WTC11 (cell line): Measurements from ENCODE around the gene HLCS. TPM values are rescaled to one million over a fixed set of nuclear protein-coding genes. Genes with fewer than 3 reads are reported as not detected.

Source experiments
- ATAC-seq: fragments of 200-7000 bp; cut with Tn5 transposase; 2 replicates; pipeline ENCODE4 v1.10.0; 2021; ENCODE audit warnings: mild to moderate bottlenecking, moderate library complexity
- CTCF ChIA-PET: fragments of 300-600 bp; sonication (Branson Sonifier 250); formaldehyde crosslinking; loops from one replicate; lab custom pipeline; 2021; ENCODE audit warnings: antibody characterized with exemption; lab: Charles Lee
- POLR2A ChIA-PET: fragments of 350-600 bp; sonication (Branson Sonifier 250); formaldehyde crosslinking; loops from one replicate; lab custom pipeline; 2021; ENCODE audit warnings: antibody characterized with exemption; lab: Charles Lee
- DNase-seq: peaks from one replicate; pipeline ENCODE4 v3.0.0; 2021; ENCODE audit warnings: low spot score
- H3K27ac Mint-ChIP-seq: 2 replicates; pipeline ENCODE4 v1.8.0; 2021; ENCODE audit warnings: mixed read lengths
- H3K27me3 Mint-ChIP-seq: 2 replicates; pipeline ENCODE4 v1.8.0; 2021; ENCODE audit warnings: low read depth, mild to moderate bottlenecking, moderate library complexity, mixed read lengths
- H3K36me3 Mint-ChIP-seq: 2 replicates; pipeline ENCODE4 v1.8.0; 2021; ENCODE audit warnings: mixed read lengths
- H3K4me1 Mint-ChIP-seq: 2 replicates; pipeline ENCODE4 v1.8.0; 2022; ENCODE audit warnings: mixed read lengths
- H3K4me3 Mint-ChIP-seq: 2 replicates; pipeline ENCODE4 v1.8.0; 2021; ENCODE audit warnings: mild to moderate bottlenecking, moderate library complexity, mixed read lengths
- H3K9me3 Mint-ChIP-seq: 2 replicates; pipeline ENCODE4 v1.8.0; 2021; ENCODE audit warnings: mixed read lengths
- ATF2 ChIP-seq: sonication (generic); formaldehyde crosslinking; IDR thresholded peaks from 2 replicates; pipeline ENCODE4 v1.8.1; 2022; ENCODE audit warnings: low read depth, missing genetic modification reagents, borderline replicate concordance
- CBFB ChIP-seq: sonication (generic); formaldehyde crosslinking; IDR thresholded peaks from 2 replicates; pipeline ENCODE4 v1.8.1; 2022; ENCODE audit warnings: mild to moderate bottlenecking, low read depth, missing genetic modification reagents
- CREB1 ChIP-seq: sonication (generic); formaldehyde crosslinking; IDR thresholded peaks from 2 replicates; pipeline ENCODE4 v1.8.0; 2023; ENCODE audit warnings: mild to moderate bottlenecking, missing genetic modification reagents
- ELF4 ChIP-seq: sonication (generic); formaldehyde crosslinking; IDR thresholded peaks from 2 replicates; pipeline ENCODE4 v1.8.1; 2022; ENCODE audit warnings: low read depth, mild to moderate bottlenecking, moderate library complexity, missing genetic modification reagents
- ETV6 ChIP-seq: sonication (generic); formaldehyde crosslinking; IDR thresholded peaks from 2 replicates; pipeline ENCODE4 v1.8.1; 2022; ENCODE audit warnings: mild to moderate bottlenecking, missing genetic modification reagents
- GRHL2 ChIP-seq: fragments of 250-450 bp; sonication (Bioruptor Pico); IDR thresholded peaks from 2 replicates; pipeline ENCODE4 v1.8.0; 2022; ENCODE audit warnings: mild to moderate bottlenecking, moderate library complexity; ENCODE audit not compliant: insufficient replicate concordance, severe bottlenecking
- MYBL2 ChIP-seq: sonication (generic); formaldehyde crosslinking; IDR thresholded peaks from 2 replicates; pipeline ENCODE4 v1.8.1; 2023; ENCODE audit warnings: mild to moderate bottlenecking, moderate library complexity, missing genetic modification reagents
- NFE2L1 ChIP-seq: sonication (generic); formaldehyde crosslinking; IDR thresholded peaks from 2 replicates; pipeline ENCODE4 v1.8.1; 2023; ENCODE audit warnings: missing genetic modification reagents
- STAT6 ChIP-seq: sonication (generic); formaldehyde crosslinking; conservative IDR thresholded peaks from 2 replicates; pipeline ENCODE4 v1.8.1; 2023; ENCODE audit warnings: mild to moderate bottlenecking, low read depth, missing genetic modification reagents, moderate library complexity
- USF2 ChIP-seq: sonication (generic); formaldehyde crosslinking; IDR thresholded peaks from 2 replicates; pipeline ENCODE4 v1.8.1; 2023; ENCODE audit warnings: mild to moderate bottlenecking, missing genetic modification reagents, moderate library complexity
- ZBTB21 ChIP-seq: sonication (generic); formaldehyde crosslinking; IDR thresholded peaks from 2 replicates; pipeline ENCODE4 v1.8.1; 2023; ENCODE audit warnings: mild to moderate bottlenecking, missing genetic modification reagents, borderline replicate concordance
- ZMAT4 ChIP-seq: fragments of 250-450 bp; sonication (Bioruptor Pico); IDR thresholded peaks from 2 replicates; pipeline ENCODE4 v1.9.0; 2021; ENCODE audit warnings: mild to moderate bottlenecking
- ZNF138 ChIP-seq: sonication (generic); formaldehyde crosslinking; conservative IDR thresholded peaks from 2 replicates; pipeline ENCODE4 v1.8.1; 2022; ENCODE audit warnings: mild to moderate bottlenecking, moderate library complexity, missing genetic modification reagents
- ZNF423 ChIP-seq: fragments of 250-450 bp; sonication (Bioruptor Pico); IDR thresholded peaks from 2 replicates; pipeline ENCODE4 v2.1.2; 2022; ENCODE audit warnings: mild to moderate bottlenecking, moderate library complexity
- total RNA-seq: library from RNA; stranded (reverse); gene quantifications from 3 replicates; pipeline ENCODE4 v1.2.3, GENCODE V29; 2021
- TF ChIP-seq, protein P1 (sequence below): sonication (generic); formaldehyde crosslinking; IDR thresholded peaks from 2 replicates; pipeline ENCODE4 v1.8.1; 2022; ENCODE audit warnings: low read depth, mild to moderate bottlenecking, moderate library complexity, missing genetic modification reagents, borderline replicate concordance
- TF ChIP-seq, protein P2 (sequence below): sonication (generic); formaldehyde crosslinking; IDR thresholded peaks from 2 replicates; pipeline ENCODE4 v1.8.0; 2022; ENCODE audit warnings: missing genetic modification reagents
- TF ChIP-seq, protein P3 (sequence below): fragments of 250-450 bp; sonication (Bioruptor Pico); IDR thresholded peaks from 2 replicates; pipeline ENCODE4 v1.9.0; 2021; ENCODE audit warnings: mild to moderate bottlenecking
- TF ChIP-seq, protein P4 (sequence below): sonication (generic); formaldehyde crosslinking; IDR thresholded peaks from 2 replicates; pipeline ENCODE4 v1.8.1; 2023; ENCODE audit warnings: mild to moderate bottlenecking, missing genetic modification reagents
- TF ChIP-seq, protein P5 (sequence below): sonication (generic); formaldehyde crosslinking; IDR thresholded peaks from 2 replicates; pipeline ENCODE4 v1.8.0; 2023; ENCODE audit warnings: mild to moderate bottlenecking, missing genetic modification reagents

The HLCS gene
- total RNA-seq, 1 experiment from 2014 or later, result 9.3 TPM

- peaks cover 65% of the 10 kb centered on the region for H3K27me3 Mint-ChIP-seq
- H3K27ac Mint-ChIP-seq, result no peak overlapping the region
- H3K36me3 Mint-ChIP-seq, result no peaks in the 10 kb centered on the region
- CTCF ChIA-PET, result interaction anchor here (0.5 kb wide), 1 partner anchor 229 kb away, joined by 3 read pairs; no protein-coding TSS in a partner anchor
- no peaks in the 10 kb centered on the region for H3K9me3 Mint-ChIP-seq
- ATAC-seq, result no peak
- POLR2A ChIA-PET, result no interaction called here
- H3K4me1 Mint-ChIP-seq, result peaks cover 34% of the 10 kb centered on the region
- no peak overlapping the region for H3K4me3 Mint-ChIP-seq
- no peak for DNase-seq
- TF ChIP-seq, protein P1, sequence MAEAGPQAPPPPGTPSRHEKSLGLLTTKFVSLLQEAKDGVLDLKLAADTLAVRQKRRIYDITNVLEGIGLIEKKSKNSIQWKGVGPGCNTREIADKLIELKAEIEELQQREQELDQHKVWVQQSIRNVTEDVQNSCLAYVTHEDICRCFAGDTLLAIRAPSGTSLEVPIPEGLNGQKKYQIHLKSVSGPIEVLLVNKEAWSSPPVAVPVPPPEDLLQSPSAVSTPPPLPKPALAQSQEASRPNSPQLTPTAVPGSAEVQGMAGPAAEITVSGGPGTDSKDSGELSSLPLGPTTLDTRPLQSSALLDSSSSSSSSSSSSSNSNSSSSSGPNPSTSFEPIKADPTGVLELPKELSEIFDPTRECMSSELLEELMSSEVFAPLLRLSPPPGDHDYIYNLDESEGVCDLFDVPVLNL (CRISPR knock-in tag), result no peak
- TF ChIP-seq ZBTB21, result no peak
- TF ChIP-seq ETV6 (CRISPR knock-in tag), result no peak
- TF ChIP-seq ZNF138 (CRISPR knock-in tag), result no peak
- no peak for TF ChIP-seq ZNF423 (CRISPR knock-in tag)
- no peak for TF ChIP-seq ZMAT4 (CRISPR knock-in tag)
- TF ChIP-seq ELF4 (CRISPR knock-in tag), result no peak
- no peak for TF ChIP-seq CBFB
- TF ChIP-seq, protein P2, sequence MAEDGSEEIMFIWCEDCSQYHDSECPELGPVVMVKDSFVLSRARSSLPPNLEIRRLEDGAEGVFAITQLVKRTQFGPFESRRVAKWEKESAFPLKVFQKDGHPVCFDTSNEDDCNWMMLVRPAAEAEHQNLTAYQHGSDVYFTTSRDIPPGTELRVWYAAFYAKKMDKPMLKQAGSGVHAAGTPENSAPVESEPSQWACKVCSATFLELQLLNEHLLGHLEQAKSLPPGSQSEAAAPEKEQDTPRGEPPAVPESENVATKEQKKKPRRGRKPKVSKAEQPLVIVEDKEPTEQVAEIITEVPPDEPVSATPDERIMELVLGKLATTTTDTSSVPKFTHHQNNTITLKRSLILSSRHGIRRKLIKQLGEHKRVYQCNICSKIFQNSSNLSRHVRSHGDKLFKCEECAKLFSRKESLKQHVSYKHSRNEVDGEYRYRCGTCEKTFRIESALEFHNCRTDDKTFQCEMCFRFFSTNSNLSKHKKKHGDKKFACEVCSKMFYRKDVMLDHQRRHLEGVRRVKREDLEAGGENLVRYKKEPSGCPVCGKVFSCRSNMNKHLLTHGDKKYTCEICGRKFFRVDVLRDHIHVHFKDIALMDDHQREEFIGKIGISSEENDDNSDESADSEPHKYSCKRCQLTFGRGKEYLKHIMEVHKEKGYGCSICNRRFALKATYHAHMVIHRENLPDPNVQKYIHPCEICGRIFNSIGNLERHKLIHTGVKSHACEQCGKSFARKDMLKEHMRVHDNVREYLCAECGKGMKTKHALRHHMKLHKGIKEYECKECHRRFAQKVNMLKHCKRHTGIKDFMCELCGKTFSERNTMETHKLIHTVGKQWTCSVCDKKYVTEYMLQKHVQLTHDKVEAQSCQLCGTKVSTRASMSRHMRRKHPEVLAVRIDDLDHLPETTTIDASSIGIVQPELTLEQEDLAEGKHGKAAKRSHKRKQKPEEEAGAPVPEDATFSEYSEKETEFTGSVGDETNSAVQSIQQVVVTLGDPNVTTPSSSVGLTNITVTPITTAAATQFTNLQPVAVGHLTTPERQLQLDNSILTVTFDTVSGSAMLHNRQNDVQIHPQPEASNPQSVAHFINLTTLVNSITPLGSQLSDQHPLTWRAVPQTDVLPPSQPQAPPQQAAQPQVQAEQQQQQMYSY (CRISPR knock-in tag), result no peak
- no peak for TF ChIP-seq GRHL2 (CRISPR knock-in tag)
- no peak for TF ChIP-seq NFE2L1
- TF ChIP-seq STAT6 (CRISPR knock-in tag), result no peak
- TF ChIP-seq MYBL2 (CRISPR knock-in tag), result no peak
- TF ChIP-seq, protein P3, sequence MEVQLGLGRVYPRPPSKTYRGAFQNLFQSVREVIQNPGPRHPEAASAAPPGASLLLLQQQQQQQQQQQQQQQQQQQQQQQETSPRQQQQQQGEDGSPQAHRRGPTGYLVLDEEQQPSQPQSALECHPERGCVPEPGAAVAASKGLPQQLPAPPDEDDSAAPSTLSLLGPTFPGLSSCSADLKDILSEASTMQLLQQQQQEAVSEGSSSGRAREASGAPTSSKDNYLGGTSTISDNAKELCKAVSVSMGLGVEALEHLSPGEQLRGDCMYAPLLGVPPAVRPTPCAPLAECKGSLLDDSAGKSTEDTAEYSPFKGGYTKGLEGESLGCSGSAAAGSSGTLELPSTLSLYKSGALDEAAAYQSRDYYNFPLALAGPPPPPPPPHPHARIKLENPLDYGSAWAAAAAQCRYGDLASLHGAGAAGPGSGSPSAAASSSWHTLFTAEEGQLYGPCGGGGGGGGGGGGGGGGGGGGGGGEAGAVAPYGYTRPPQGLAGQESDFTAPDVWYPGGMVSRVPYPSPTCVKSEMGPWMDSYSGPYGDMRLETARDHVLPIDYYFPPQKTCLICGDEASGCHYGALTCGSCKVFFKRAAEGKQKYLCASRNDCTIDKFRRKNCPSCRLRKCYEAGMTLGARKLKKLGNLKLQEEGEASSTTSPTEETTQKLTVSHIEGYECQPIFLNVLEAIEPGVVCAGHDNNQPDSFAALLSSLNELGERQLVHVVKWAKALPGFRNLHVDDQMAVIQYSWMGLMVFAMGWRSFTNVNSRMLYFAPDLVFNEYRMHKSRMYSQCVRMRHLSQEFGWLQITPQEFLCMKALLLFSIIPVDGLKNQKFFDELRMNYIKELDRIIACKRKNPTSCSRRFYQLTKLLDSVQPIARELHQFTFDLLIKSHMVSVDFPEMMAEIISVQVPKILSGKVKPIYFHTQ (CRISPR knock-in tag), result no peak
- TF ChIP-seq, protein P4, sequence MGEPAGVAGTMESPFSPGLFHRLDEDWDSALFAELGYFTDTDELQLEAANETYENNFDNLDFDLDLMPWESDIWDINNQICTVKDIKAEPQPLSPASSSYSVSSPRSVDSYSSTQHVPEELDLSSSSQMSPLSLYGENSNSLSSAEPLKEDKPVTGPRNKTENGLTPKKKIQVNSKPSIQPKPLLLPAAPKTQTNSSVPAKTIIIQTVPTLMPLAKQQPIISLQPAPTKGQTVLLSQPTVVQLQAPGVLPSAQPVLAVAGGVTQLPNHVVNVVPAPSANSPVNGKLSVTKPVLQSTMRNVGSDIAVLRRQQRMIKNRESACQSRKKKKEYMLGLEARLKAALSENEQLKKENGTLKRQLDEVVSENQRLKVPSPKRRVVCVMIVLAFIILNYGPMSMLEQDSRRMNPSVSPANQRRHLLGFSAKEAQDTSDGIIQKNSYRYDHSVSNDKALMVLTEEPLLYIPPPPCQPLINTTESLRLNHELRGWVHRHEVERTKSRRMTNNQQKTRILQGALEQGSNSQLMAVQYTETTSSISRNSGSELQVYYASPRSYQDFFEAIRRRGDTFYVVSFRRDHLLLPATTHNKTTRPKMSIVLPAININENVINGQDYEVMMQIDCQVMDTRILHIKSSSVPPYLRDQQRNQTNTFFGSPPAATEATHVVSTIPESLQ, result no peak
- no peak for TF ChIP-seq USF2
- TF ChIP-seq, protein P5, sequence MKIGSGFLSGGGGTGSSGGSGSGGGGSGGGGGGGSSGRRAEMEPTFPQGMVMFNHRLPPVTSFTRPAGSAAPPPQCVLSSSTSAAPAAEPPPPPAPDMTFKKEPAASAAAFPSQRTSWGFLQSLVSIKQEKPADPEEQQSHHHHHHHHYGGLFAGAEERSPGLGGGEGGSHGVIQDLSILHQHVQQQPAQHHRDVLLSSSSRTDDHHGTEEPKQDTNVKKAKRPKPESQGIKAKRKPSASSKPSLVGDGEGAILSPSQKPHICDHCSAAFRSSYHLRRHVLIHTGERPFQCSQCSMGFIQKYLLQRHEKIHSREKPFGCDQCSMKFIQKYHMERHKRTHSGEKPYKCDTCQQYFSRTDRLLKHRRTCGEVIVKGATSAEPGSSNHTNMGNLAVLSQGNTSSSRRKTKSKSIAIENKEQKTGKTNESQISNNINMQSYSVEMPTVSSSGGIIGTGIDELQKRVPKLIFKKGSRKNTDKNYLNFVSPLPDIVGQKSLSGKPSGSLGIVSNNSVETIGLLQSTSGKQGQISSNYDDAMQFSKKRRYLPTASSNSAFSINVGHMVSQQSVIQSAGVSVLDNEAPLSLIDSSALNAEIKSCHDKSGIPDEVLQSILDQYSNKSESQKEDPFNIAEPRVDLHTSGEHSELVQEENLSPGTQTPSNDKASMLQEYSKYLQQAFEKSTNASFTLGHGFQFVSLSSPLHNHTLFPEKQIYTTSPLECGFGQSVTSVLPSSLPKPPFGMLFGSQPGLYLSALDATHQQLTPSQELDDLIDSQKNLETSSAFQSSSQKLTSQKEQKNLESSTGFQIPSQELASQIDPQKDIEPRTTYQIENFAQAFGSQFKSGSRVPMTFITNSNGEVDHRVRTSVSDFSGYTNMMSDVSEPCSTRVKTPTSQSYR (CRISPR knock-in tag), result no peak
- no peak for TF ChIP-seq ATF2 (CRISPR knock-in tag)
- no peak for TF ChIP-seq CREB1
Observed at GRCh38 chr21:36713746-36714145, 252.7 kb downstream of the HLCS start.
